ENCODE measurements around the gene TNFSF13. TPM values are rescaled to one million over a fixed set of nuclear protein-coding genes. Genes with fewer than 3 reads are reported as not detected.
A peak's percentile ranks its signal among the peaks of the same experiment; 100 is the strongest.

Gene TNFSF13
- total RNA-seq, 2 donors from 2014 or later = 11.9 to 18.8 TPM

DNA sequence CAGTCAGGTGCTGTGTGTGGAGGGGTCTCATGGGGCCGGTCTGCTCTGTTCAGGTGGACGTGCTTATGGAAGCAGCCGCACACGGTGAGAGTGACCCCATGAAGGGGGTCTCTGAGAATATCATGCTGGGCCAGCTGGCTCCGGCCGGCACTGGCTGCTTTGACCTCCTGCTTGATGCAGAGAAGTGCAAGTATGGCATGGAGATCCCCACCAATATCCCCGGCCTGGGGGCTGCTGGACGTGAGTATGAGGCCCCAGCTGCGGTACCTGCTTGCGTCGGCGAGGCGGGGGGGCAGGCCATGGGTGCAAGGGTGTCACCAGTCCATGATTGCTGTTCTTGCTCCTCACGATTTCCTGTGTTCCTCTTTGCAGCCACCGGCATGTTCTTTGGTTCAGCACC is 46.4 kb upstream of the TNFSF13 start:
- no peak overlapping the region for H3K27ac ChIP-seq
- no peak for TF ChIP-seq POLR2A (IDR thresholded peaks at IDR 0.05)
- TF ChIP-seq, protein P1, sequence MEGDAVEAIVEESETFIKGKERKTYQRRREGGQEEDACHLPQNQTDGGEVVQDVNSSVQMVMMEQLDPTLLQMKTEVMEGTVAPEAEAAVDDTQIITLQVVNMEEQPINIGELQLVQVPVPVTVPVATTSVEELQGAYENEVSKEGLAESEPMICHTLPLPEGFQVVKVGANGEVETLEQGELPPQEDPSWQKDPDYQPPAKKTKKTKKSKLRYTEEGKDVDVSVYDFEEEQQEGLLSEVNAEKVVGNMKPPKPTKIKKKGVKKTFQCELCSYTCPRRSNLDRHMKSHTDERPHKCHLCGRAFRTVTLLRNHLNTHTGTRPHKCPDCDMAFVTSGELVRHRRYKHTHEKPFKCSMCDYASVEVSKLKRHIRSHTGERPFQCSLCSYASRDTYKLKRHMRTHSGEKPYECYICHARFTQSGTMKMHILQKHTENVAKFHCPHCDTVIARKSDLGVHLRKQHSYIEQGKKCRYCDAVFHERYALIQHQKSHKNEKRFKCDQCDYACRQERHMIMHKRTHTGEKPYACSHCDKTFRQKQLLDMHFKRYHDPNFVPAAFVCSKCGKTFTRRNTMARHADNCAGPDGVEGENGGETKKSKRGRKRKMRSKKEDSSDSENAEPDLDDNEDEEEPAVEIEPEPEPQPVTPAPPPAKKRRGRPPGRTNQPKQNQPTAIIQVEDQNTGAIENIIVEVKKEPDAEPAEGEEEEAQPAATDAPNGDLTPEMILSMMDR (IDR thresholded peaks at IDR 0.05) = no peak
- H3K36me3 ChIP-seq (replicated peaks in 1 of 2; ENCODE audit: insufficient read depth in 1 of 2, low read depth in 2 of 2) = peaks cover 43 to 49% of the 10 kb centered on the region in 2 donors
- no peaks in the 10 kb centered on the region for H3K27me3 ChIP-seq
- no peaks in the 10 kb centered on the region for H3K4me1 ChIP-seq
- ATAC-seq (no peak), DNase-seq (no peak)
- 86% methylated on average over 6 to 9 of the region's 15 CpGs for WGBS, 2 donors
- no peak overlapping the region for H3K4me3 ChIP-seq
- no peaks in the 10 kb centered on the region for H3K9me3 ChIP-seq
- intact Hi-C loops (cut with DNase I) = loop anchor here (5.0 kb wide), 1 partner anchor 50 kb away; the partner anchor contains the start of gene SENP3

DNA sequence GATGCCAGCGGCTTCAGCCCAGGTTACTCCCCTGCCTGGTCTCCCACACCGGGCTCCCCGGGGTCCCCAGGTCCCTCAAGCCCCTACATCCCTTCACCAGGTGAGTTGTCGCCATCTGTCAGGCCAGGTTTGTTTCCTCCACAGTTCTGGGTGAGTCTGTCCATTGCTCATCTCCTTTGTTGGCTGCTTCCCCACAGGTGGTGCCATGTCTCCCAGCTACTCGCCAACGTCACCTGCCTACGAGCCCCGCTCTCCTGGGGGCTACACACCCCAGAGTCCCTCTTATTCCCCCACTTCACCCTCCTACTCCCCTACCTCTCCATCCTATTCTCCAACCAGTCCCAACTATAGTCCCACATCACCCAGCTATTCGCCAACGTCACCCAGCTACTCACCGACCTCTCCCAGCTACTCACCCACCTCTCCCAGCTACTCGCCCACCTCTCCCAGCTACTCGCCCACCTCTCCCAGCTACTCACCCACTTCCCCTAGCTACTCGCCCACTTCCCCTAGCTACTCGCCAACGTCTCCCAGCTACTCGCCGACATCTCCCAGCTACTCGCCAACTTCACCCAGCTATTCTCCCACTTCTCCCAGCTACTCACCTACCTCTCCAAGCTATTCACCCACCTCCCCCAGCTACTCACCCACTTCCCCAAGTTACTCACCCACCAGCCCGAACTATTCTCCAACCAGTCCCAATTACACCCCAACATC is 45.6 kb upstream of the TNFSF13 start:
- H3K9me3 ChIP-seq = no peaks in the 10 kb centered on the region
- no peak for ATAC-seq
- TF ChIP-seq, protein P1 (IDR thresholded peaks at IDR 0.05) = no peak
- no peak for TF ChIP-seq POLR2A (IDR thresholded peaks at IDR 0.05)
- no peaks in the 10 kb centered on the region for H3K4me1 ChIP-seq
- WGBS, 2 donors = 85 to 93% methylated on average over 17 to 20 of the region's 20 CpGs
- no peak overlapping the region for H3K4me3 ChIP-seq
- intact Hi-C loops (cut with DNase I) = loop anchor here (5.0 kb wide), 1 partner anchor 49 kb away; the partner anchor contains the start of gene SENP3
- no peak for DNase-seq
- H3K36me3 ChIP-seq (replicated peaks in 1 of 2; ENCODE audit: insufficient read depth in 1 of 2, low read depth in 2 of 2) = peaks cover 42 to 47% of the 10 kb centered on the region in 2 donors
- no peak overlapping the region for H3K27ac ChIP-seq
- H3K27me3 ChIP-seq = no peaks in the 10 kb centered on the region

DNA sequence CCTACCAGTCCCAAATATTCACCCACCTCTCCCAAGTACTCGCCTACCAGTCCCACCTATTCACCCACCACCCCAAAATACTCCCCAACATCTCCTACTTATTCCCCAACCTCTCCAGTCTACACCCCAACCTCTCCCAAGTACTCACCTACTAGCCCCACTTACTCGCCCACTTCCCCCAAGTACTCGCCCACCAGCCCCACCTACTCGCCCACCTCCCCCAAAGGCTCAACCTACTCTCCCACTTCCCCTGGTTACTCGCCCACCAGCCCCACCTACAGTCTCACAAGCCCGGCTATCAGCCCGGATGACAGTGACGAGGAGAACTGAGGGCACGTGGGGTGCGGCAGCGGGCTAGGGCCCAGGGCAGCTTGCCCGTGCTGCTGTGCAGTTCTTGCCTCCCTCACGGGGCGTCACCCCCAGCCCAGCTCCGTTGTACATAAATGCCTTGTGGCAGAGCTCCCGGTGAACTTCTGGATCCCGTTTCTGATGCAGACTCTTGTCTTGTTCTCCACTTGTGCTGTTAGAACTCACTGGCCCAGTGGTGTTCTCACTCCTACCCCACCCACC is 44.6 kb upstream of the TNFSF13 start:
- peaks cover 32 to 37% of the 10 kb centered on the region in 2 donors for H3K36me3 ChIP-seq (replicated peaks in 1 of 2; ENCODE audit: insufficient read depth in 1 of 2, low read depth in 2 of 2)
- no peaks in the 10 kb centered on the region for H3K4me1 ChIP-seq
- intact Hi-C loops (cut with DNase I) = loop anchor here (5.0 kb wide), 1 partner anchor 48 kb away; the partner anchor contains the start of gene SENP3
- no peak for TF ChIP-seq POLR2A (IDR thresholded peaks at IDR 0.05)
- TF ChIP-seq, protein P1 (IDR thresholded peaks at IDR 0.05) = no peak
- ATAC-seq (no peak), DNase-seq (no peak)
- H3K27me3 ChIP-seq = no peaks in the 10 kb centered on the region
- H3K4me3 ChIP-seq = no peak overlapping the region
- 66 to 73% methylated on average over 11 to 17 of the region's 17 CpGs for WGBS, 2 donors
- H3K27ac ChIP-seq = no peak overlapping the region
- H3K9me3 ChIP-seq = no peaks in the 10 kb centered on the region

DNA sequence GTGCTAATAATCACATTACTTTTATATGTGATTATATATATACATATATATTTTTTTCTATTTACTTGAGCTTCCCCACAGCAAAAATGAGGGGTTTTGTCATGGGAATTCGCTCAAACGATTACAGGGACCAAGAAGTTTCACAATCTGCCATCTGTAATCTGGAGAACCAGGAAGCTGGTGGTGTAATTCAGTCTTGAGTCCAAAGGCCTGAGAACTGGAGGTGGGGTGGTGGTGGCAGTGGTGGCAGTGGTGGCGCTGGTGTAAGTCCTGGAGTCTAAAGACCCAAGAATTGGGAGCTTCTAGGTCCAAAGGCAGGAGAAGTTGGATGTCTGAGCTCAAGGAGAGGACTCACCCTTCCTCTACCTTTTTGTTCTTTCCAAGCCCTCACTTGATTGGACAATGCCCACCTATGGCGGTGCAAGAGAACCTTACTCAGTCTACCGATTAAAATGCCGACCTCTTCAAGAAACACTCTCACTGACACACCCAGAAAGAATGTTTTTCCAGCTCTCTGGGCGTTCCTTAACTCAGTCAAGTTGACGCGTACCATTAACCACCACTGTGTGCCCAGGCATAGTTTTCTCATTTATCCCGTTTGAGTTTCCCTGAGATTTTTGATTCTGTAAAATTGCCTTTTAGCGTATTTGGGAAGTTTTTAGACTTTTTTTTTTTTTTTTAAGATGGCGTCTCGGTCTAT is 42.5 kb upstream of the TNFSF13 start:
- TF ChIP-seq, protein P1 (IDR thresholded peaks at IDR 0.05) = no peak
- no peak for TF ChIP-seq POLR2A (IDR thresholded peaks at IDR 0.05)
- 89 to 90% methylated on average over 13 of the region's 13 CpGs for WGBS, 2 donors
- ATAC-seq (no peak), DNase-seq (peak in 1 of 4 donors; percentile 25)
- no peaks in the 10 kb centered on the region for H3K4me1 ChIP-seq
- intact Hi-C loops (cut with DNase I) = no loop called here
- H3K36me3 ChIP-seq (replicated peaks in 1 of 2; ENCODE audit: insufficient read depth in 1 of 2, low read depth in 2 of 2) = peaks cover 22 to 23% of the 10 kb centered on the region in 2 donors
- no peak overlapping the region for H3K4me3 ChIP-seq
- no peak overlapping the region for H3K27ac ChIP-seq
- H3K27me3 ChIP-seq = no peaks in the 10 kb centered on the region
- H3K9me3 ChIP-seq = no peaks in the 10 kb centered on the region
